COR-L47 (cell line): ENCODE results near the gene DLG1.
"Not testable (repeated sequence)": the region's sequence is repeated elsewhere in the genome, so short reads cannot be mapped to it uniquely, and the experiment has no call there.

Experiments
- DNase-seq: peaks from one replicate; lab custom pipeline; 2025; lab: John Stamatoyannopoulos, UW

The DLG1 gene

DNA sequence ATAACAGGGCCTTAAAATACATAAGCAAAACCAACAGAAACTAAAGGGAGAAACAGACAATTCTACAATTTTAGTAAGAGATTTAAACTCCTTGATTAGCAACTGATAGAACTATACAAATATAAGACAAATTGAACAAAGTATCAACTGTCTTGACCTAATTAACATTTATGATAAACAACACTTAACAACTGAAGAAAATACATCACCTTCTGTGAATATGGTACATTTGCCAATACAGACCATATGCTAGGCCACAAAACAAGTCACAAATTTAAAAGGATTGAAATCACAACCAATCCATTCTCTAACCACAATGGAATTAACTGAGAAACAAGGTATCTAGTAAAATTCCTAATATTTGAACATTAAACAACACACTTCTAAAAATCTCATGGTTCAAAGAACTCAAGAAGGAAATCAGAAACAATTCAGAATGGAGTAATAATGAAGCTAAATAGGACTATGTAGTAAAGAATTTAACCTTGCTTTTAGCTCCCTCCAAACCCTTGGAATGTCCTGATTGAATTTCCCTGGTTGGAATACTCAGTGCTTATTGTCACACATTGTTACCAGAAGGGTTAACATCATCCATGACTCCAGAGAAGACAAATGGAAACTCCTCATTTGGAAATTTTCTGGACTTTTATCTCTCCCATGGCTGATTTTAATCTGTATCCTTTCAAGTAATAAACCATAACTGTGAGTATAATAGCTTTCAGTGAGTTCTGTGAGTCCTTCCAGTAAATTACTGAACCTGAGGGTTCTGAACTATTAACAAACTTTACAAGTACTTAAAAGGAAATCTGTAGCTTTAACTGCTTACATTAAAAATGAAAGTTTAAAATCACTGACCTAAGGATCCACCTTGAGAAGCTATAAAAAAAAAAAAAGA, 88.8 kb downstream of the DLG1 start:
- DNase-seq: no peak

GRCh38 chr3:197206913-197207312, 91.5 kb downstream of the DLG1 start:
- no peak for DNase-seq

DNA sequence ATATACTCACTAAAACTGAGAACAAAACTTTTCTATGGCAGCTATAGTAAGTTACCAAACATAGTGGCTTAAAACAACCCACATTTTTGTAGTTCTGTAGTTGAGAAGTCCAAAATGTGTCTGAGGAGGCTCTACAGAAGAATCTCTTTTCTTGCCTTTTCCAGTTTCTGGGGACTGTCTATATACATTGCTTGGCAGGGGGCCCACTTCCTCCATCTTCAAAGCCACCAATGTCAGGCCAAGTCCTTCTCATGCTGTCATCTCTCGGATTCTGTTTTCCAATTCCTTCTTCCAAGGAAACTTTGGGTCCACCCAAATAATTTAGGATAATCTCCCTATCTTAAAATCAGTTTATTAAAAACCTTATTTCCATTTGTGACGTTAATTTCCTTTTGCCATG, 92.7 kb downstream of the DLG1 start:
- no peak for DNase-seq

- DNase-seq: no peak
Measured at GRCh38 chr3:197205265-197205664, 93.1 kb downstream of the DLG1 start.

GRCh38 chr3:197204736-197205135, 93.7 kb downstream of the DLG1 start:
- DNase-seq: no peak

DNA sequence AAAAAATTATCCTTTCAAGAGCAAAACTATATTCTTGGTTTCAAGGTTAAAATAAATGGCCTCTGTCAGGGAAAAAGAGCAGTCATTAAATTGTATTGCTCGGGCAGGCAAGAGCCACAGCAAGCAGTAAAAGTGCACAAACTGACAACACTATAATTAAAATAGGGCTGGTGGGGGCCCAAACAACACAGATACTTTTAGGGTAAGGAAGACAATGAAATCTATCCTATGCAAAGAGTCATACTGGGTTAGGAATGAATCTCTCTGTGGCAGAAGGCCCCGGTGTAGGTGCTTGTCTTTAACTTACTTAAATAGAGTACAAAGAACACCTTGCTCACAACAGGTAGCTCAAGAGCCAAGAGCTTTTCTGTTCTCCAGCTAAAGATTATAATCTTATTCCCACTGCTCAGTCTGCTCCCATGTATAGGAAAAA, 94.7 kb downstream of the DLG1 start:
- DNase-seq: peak; percentile 52

DNA sequence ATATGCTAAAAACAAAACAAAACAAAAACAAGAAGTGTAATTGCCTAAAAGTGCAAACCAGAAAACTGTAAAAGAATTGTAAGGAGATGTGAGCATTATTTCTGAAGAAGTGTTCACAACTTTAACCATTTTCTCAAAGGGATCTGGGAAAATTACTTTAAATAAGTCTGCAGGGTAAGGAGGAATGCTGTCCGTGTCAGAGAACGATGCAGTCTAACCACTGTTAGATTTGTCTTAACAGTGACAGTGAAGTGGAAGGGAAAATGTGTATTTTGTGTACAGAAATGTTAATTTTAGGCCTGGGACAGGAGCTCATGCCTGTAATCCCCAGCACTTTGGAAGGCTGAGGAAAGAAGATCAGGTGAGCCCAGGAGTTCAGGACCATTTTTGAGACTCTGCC, 95.7 kb downstream of the DLG1 start:
- DNase-seq: no peak

- DNase-seq: no peak
Measured at GRCh38 chr3:197201791-197202452, 96.5 kb downstream of the DLG1 start.

DNA sequence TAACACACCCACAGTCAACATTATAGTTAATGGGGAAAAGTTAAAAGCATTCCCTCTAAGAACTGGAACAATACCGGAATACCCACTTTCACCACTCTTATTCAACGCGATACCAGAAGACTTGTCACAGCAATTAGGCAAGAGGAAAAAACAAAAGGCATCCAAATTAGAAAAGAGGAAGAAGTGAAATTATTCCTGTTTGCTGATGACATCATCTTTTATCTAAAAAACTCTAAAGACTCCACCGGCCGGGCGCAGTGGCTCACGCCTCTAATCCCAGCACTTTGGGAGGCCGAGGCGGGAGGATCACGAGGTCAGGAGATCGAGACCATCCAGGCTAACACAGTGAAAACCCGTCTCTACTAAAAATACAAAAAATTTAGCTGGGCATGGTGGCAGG, 97.6 kb downstream of the DLG1 start:
- not testable (repeated sequence) for DNase-seq

GRCh38 chr3:197197334-197197733, 101.1 kb downstream of the DLG1 start:
- no peak for DNase-seq

DNA sequence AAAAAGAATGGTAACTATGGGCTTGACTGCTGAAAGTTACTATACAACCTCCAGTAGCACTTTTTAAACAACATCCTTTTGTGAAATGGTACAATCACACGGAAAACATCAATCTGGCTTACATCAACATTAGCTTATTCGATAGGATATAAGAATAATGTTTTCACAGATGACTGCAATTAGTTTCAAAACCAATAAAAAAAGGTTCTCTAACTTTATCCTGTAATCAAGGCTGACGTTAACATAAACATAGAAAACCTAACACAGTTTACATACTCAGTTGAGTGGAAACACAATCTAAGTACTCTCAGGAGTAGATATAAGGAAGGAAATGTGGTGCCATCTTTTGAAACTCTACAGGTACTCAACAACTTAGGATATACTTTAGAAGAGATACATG, 102.2 kb downstream of the DLG1 start:
- no peak for DNase-seq

DNA sequence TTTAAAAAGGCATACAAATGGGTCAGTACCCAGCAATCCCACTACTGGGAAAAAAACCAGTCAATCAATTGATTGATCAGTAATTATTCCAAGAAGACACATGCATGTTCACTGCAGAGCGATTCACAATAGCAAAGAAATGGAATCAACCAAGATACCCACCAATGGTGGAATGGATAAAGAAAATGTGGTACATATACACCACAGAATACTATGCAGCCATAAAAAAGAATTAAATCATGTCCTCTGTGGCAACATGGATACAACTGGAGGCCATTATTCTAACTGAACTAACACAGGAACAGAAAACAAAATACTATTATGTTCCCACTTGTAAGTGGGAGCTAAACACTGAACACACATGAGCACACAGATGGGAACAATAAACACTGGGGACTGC, 103.1 kb downstream of the DLG1 start:
- DNase-seq: no peak

- DNase-seq: not testable (repeated sequence)
Measured at GRCh38 chr3:197193759-197194158, 104.7 kb downstream of the DLG1 start.

GRCh38 chr3:197191897-197192296, 106.5 kb downstream of the DLG1 start:
- DNase-seq: no peak

DNA sequence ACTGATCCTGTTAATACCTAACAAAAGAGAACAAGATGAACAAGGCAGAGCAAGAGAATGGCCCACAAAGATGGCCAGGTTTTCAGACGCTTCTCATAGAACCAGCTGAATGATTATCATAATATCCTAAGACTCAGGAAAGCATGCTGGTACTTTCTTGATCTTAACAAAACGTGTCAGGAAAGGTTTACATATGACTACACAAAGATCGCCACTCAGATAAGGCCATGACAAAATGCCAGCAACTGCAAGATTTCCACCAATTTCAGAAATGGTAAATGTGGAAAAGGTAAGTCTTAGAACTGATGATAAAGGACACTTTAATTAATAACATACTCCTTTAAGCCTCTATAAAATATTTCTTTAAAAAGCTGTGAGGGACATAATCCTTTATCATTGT, 108.8 kb downstream of the DLG1 start:
- DNase-seq: no peak

DNA sequence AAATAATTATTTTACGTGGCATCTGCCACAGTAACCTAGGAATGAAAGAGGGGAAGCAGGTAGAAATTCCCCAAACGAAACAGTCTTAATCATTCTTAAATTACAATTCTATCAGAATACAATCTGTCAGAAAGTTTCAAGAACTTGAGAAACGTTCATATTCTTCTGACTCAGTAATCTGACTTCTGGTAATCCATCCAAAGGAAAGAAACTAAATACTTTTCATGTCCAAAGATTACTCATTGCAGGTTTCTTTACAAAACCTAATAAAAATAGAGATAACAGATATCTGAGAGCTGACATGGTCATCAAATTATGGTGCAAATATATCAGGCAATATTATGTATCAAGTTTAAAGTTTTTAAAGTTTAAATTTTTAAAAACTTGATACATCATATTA, 109.4 kb downstream of the DLG1 start:
- DNase-seq: no peak

GRCh38 chr3:197186887-197187588, 111.4 kb downstream of the DLG1 start:
- peak; percentile 75 for DNase-seq

DNA sequence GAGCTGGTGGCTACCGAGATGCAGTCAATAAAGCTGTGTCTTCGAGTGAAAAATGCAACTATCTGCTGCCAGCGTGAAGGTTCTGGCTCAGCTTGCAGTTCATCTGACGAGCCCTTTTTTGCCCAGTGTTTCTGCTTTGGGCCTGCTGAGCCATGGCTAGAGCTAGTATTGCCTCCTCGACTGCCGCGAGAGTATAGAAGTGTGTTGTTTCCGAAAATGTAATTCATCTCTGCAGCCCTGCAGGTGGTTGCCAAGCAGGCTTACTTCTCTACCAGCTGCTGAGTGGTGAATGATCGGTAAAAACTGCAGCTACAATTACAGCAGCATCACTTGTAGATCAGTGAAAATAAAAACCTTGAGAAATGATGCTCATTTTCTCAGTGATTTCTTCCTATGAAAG, 114.8 kb downstream of the DLG1 start:
- peak; percentile 78 for DNase-seq

DNA sequence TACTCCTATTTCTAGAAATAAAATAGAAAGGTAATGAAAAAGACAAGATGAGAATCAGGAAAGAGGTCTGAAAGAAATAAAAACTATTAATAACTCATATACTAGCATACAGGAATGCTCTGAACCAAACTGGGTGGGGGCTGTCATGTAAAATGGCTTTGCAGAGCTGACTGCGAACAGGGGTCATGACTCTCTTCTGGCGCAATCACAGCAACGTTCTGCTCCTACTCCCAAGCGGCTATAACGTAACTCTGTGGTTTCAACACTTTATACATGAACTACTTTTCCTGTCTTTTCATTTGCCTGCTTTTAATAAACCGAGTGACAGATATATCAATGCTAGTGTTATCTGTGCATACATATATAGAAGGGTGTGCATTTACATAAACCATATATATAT, 116.7 kb downstream of the DLG1 start:
- DNase-seq: no peak

- DNase-seq: no peak
Measured at GRCh38 chr3:197178998-197179397, 119.4 kb downstream of the DLG1 start.

DNA sequence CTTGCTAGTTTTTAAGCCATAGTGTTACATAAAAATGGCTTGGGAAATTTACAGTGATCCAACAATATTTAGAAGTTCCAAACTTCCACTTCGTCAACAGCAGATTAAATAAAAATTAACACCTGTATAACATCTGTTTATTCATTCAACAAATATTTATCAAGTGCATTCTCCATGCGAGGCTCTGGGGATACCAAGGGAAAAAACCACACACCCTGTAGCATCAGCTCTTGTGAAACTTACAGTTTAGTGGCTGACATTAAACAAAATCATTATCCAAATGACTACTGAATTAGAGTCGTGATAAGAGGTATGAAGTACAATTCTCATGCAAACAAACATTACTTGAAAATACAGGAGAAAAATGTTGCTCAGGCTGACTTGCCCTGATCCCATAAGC, 122.9 kb downstream of the DLG1 start:
- DNase-seq: no peak

GRCh38 chr3:197174927-197175326, 123.5 kb downstream of the DLG1 start:
- DNase-seq: no peak

- DNase-seq: no peak
Measured at GRCh38 chr3:197173620-197174019, 124.8 kb downstream of the DLG1 start.
